HTR-8/SVneo (cell line): ENCODE results near the gene KCTD8.
"Not testable (repeated sequence)": the region's sequence is repeated elsewhere in the genome, so short reads cannot be mapped to it uniquely, and the experiment has no call there.

Experiments
- DNase-seq: peaks from one replicate; pipeline ENCODE4 v3.0.0; 2011; ENCODE audit warnings: low spot score, mixed read lengths; ENCODE audit not compliant: insufficient read length
- FAIRE-seq: peaks from 2 replicates; lab custom pipeline; 2011; peaks lifted over from hg19 to GRCh38; lab: Jason Lieb, UNC

The KCTD8 gene

GRCh38 chr4:44181491-44182349 is 266.9 kb downstream of the KCTD8 start:
- DNase-seq, FAIRE-seq: not testable (repeated sequence)

- FAIRE-seq, DNase-seq: not testable (repeated sequence)
Observed at GRCh38 chr4:44167766-44168165, 280.8 kb downstream of the KCTD8 start.

- FAIRE-seq, result no peak
- DNase-seq, result no peak
Observed at GRCh38 chr4:44165938-44166337, 282.7 kb downstream of the KCTD8 start.

- FAIRE-seq, result no peak
- DNase-seq, result no peak
Observed at GRCh38 chr4:44162538-44163270, 285.9 kb downstream of the KCTD8 start.

- FAIRE-seq (no peak), DNase-seq (no peak)
Observed at GRCh38 chr4:44161756-44162155, 286.9 kb downstream of the KCTD8 start.

- DNase-seq, result no peak
- no peak for FAIRE-seq
Observed at GRCh38 chr4:44160776-44161367, 287.7 kb downstream of the KCTD8 start.

- DNase-seq, result no peak
- FAIRE-seq, result no peak
Observed at GRCh38 chr4:44159991-44160390, 288.6 kb downstream of the KCTD8 start.

- peak; percentile 17 for DNase-seq
- no peak for FAIRE-seq
Observed at GRCh38 chr4:44157611-44158277, 290.9 kb downstream of the KCTD8 start.

GRCh38 chr4:44150091-44150576 is 298.5 kb downstream of the KCTD8 start:
- FAIRE-seq (peak; percentile 51), DNase-seq (peak; percentile 7)

GRCh38 chr4:44149282-44149681 is 299.3 kb downstream of the KCTD8 start:
- FAIRE-seq, result no peak
- DNase-seq, result no peak

- FAIRE-seq (no peak), DNase-seq (no peak)
Observed at GRCh38 chr4:44147571-44148075, 301.0 kb downstream of the KCTD8 start.

GRCh38 chr4:44146516-44146915 is 302.1 kb downstream of the KCTD8 start:
- DNase-seq, result no peak
- FAIRE-seq, result no peak

GRCh38 chr4:44145868-44146267 is 302.7 kb downstream of the KCTD8 start:
- peak; percentile 18 for DNase-seq
- no peak for FAIRE-seq

- DNase-seq, result no peak
- FAIRE-seq, result no peak
Observed at GRCh38 chr4:44132526-44132925, 316.1 kb downstream of the KCTD8 start.
